HFFc6 (cell line): ENCODE results near the gene PARN. TPM values are rescaled to one million over a fixed set of nuclear protein-coding genes. Genes with fewer than 3 reads are reported as not detected.
A peak's percentile ranks its signal among the peaks of the same experiment; 100 is the strongest.
"Not testable (repeated sequence)": the region's sequence is repeated elsewhere in the genome, so short reads cannot be mapped to it uniquely, and the experiment has no call there.

Experiments used
- DNase-seq: peaks from one replicate; pipeline ENCODE4 v3.0.0-alpha.2; 2018
- H3K27ac Mint-ChIP-seq: 2 replicates; pipeline ENCODE4 v1.8.0; 2020; ENCODE audit warnings: mild to moderate bottlenecking, mixed read lengths
- H3K27me3 Mint-ChIP-seq: 2 replicates; pipeline ENCODE4 v1.8.0; 2021; ENCODE audit warnings: mild to moderate bottlenecking, moderate library complexity, mixed read lengths; ENCODE audit not compliant: insufficient read depth
- H3K36me3 Mint-ChIP-seq: 2 replicates; pipeline ENCODE4 v1.8.0; 2021; ENCODE audit warnings: low read depth, mixed read lengths
- H3K4me1 Mint-ChIP-seq: 2 replicates; pipeline ENCODE4 v1.8.0; 2020; ENCODE audit warnings: low read depth, mixed read lengths
- H3K4me3 Mint-ChIP-seq: 2 replicates; pipeline ENCODE4 v1.8.0; 2020; ENCODE audit warnings: mild to moderate bottlenecking, moderate library complexity, mixed read lengths
- H3K9me3 Mint-ChIP-seq: 2 replicates; pipeline ENCODE4 v1.8.0; 2020; ENCODE audit warnings: mild to moderate bottlenecking, mixed read lengths
- total RNA-seq, 6 experiments: library from RNA; stranded (reverse); fragmentation: NEBNext Ultra II Directional; extraction: Animal tissue kit (Norgen Biotek cat#: 25700); gene quantifications; 2 replicates in 1 of 6; 3 replicates in 5 of 6; pipeline ENCODE4 v1.2.3, GENCODE V29; 2021
- TF ChIP-seq, protein P1 (sequence below): fragments of 200-600 bp; sonication (generic); IDR thresholded peaks from 2 replicates; pipeline ENCODE4 v1.5.0; 2021; ENCODE audit warnings: antibody characterized with exemption, mild to moderate bottlenecking

The PARN gene
- total RNA-seq, 6 experiments from 2014 or later: 25.5 to 36.1 (median 30.4) TPM

DNA sequence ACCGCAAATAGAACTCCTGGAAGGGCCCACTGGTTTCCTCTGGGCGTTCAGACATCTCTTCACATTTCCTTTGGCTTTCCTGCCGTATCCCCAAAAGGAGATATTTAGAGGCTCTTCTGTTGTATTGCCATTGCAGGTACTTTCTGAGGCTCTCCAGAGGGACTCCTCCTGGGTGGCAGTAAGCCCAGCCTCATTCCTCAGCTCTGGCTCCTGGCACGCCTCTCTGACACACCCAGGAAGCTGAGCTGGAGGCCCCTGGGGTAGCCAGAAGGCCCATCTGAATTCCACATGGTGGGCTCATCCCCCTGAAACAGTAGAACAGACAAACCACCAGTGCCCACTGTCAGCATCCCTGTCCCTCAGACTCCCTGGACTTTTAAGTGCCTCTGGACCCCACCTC is 206.7 kb downstream of the PARN start:
- H3K4me1 Mint-ChIP-seq: peaks cover 29% of the 10 kb centered on the region
- no peaks in the 10 kb centered on the region; the same call in 1 of the 2 replicates for H3K27me3 Mint-ChIP-seq
- H3K9me3 Mint-ChIP-seq: no peaks in the 10 kb centered on the region
- TF ChIP-seq, protein P1, sequence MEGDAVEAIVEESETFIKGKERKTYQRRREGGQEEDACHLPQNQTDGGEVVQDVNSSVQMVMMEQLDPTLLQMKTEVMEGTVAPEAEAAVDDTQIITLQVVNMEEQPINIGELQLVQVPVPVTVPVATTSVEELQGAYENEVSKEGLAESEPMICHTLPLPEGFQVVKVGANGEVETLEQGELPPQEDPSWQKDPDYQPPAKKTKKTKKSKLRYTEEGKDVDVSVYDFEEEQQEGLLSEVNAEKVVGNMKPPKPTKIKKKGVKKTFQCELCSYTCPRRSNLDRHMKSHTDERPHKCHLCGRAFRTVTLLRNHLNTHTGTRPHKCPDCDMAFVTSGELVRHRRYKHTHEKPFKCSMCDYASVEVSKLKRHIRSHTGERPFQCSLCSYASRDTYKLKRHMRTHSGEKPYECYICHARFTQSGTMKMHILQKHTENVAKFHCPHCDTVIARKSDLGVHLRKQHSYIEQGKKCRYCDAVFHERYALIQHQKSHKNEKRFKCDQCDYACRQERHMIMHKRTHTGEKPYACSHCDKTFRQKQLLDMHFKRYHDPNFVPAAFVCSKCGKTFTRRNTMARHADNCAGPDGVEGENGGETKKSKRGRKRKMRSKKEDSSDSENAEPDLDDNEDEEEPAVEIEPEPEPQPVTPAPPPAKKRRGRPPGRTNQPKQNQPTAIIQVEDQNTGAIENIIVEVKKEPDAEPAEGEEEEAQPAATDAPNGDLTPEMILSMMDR: no peak
- no peak for DNase-seq
- no peak overlapping the region for H3K4me3 Mint-ChIP-seq
- peak overlapping the region; percentile 61 for H3K27ac Mint-ChIP-seq
- peaks cover 17% of the 10 kb centered on the region; the same call in 1 of the 2 replicates for H3K36me3 Mint-ChIP-seq

DNA sequence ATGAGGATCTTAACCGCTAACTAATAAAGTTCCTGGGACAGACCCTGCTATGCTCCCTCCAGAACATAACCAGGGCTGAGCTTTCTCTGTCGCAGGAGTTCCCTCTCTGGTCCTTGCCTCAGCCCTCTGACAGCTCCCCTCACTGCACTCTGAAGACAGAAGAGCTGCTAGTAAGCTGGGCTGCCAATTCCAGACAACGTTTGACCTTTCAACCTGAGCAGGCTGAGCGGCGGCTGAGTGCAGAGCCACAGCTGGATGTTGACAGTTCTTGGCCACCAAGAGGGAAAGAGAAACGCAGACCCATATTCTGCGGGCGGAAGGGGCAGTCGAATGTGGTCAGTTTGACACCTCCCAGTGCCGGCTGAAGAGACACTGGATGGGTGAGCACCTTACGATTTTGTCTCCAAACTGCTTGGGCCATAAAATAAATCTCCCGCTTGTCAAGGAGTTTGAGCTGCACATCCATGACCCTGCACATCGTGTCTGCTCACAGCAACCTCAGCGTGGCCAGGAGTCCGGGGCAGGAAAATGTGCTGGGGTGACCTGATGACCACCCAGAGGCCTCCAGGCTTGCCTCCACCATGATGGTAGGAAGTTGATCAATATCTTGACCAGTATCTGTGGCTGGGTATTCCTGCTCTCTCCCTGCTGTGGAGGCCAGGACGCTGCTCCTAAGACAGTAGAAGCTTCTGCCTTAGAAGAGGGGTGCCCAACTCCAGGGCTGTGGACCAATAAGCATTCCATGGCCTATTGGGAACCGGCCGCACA is 209.2 kb downstream of the PARN start:
- no peak for DNase-seq
- peaks cover 2% of the 10 kb centered on the region for H3K9me3 Mint-ChIP-seq
- H3K4me1 Mint-ChIP-seq: peaks cover 15% of the 10 kb centered on the region
- peaks cover 30% of the 10 kb centered on the region for H3K36me3 Mint-ChIP-seq
- no peaks in the 10 kb centered on the region; the same call in 1 of the 2 replicates for H3K27me3 Mint-ChIP-seq
- no peak overlapping the region for H3K4me3 Mint-ChIP-seq
- TF ChIP-seq, protein P1: no peak
- H3K27ac Mint-ChIP-seq: no peak overlapping the region

DNA sequence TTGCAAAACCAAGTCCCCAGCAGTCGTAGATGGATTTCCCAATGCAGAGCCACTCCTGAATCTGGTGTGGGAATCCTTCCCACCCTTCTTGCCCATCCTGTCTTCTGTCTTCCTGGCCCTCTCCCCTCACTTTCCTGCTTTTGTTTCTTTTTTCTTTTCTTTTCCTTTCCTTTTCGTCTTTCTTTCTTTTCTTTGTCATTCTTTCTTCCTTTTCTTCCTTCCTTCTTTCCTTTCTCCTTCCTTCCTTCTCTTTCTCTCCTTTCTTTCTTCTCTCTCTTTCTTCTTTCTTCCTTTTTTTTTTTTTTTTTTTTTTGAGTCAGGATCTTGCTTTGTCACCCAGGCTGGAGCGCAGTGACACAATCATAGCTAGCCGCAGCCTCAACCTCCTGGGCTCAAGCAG is 209.8 kb downstream of the PARN start:
- not testable (repeated sequence) for H3K27me3 Mint-ChIP-seq, H3K9me3 Mint-ChIP-seq, DNase-seq, H3K4me3 Mint-ChIP-seq, H3K27ac Mint-ChIP-seq
- H3K36me3 Mint-ChIP-seq: peaks cover 35% of the 10 kb centered on the region
- peaks cover 15% of the 10 kb centered on the region for H3K4me1 Mint-ChIP-seq

DNA sequence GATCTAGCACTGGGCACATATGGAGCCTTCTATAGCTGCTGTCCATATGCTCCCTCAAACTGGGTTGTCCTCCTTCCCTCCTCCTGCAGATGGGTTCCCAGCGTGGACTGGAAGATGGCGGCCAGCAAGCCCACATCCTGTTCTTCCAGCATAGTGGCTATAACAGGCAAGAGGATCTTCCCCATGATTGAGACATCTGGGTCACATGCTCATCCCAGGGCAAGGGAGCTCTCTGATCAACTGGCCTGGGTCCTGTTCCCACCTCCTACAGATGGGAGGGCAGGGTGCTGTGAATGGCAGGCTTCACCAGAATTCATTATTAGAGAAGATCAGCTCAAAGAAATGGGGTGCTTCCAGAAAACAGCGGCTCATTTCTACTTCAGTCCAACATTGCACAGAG is 210.2 kb downstream of the PARN start:
- Mint-ChIP-seq H3K36me3 (peaks cover 37% of the 10 kb centered on the region), H3K9me3 (peaks cover 10% of the 10 kb centered on the region), H3K4me3 (no peak overlapping the region), H3K27ac (no peak overlapping the region), H3K27me3 (no peaks in the 10 kb centered on the region; the same call in 1 of the 2 replicates), H3K4me1 (peaks cover 15% of the 10 kb centered on the region)
- TF ChIP-seq, protein P1: no peak
- DNase-seq: no peak

DNA sequence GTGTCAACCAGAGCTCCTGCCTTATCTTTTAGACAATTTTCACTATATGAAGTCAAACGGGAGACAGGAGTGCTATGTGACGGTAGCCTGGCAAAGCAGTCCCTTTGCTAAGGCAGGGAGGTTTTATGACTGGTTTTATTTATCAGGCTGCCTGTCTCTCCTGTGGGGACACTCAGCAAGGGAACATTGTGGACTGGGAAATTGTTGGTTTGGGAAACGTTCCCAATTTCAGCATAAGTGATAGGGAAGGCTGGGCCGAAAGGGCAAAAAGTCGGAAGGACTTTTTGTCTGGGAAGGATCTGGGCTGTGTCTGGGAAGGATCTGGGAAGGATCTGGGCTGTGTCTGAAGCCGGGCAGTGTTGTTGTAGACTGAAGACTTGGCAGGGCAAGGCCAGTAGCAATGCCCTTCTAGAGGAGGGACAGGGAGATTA is 211.2 kb downstream of the PARN start:
- TF ChIP-seq, protein P1: no peak
- H3K4me3 Mint-ChIP-seq: no peak overlapping the region
- peaks cover 10% of the 10 kb centered on the region for H3K9me3 Mint-ChIP-seq
- H3K36me3 Mint-ChIP-seq: peaks cover 33% of the 10 kb centered on the region
- no peak for DNase-seq
- no peaks in the 10 kb centered on the region; the same call in 1 of the 2 replicates for H3K27me3 Mint-ChIP-seq
- peaks cover 14% of the 10 kb centered on the region for H3K4me1 Mint-ChIP-seq
- H3K27ac Mint-ChIP-seq: no peak overlapping the region

DNA sequence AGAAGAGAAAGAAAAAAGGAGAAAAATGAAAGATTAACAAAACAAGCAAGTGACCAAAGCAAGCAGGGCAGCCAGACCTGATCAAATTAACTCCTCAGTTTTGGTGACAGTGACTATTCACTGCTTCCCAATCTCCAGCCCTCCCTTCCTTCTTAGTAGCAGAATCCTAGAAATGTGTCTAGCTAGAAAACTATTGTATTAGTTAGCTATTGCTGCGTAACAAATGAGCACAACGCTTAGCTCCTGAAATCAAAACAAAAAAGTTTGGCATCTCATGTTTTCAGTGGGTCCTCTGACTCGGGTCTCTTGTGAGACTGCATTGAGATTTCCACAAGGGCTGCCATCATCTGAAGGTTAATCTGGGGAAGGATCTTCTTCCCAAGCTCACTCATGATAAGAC is 213.9 kb downstream of the PARN start:
- peaks cover 20% of the 10 kb centered on the region for H3K36me3 Mint-ChIP-seq
- no peak overlapping the region for H3K27ac Mint-ChIP-seq
- DNase-seq: no peak
- no peaks in the 10 kb centered on the region for H3K27me3 Mint-ChIP-seq
- H3K4me3 Mint-ChIP-seq: no peak overlapping the region
- H3K4me1 Mint-ChIP-seq: no peaks in the 10 kb centered on the region
- H3K9me3 Mint-ChIP-seq: peaks cover 10% of the 10 kb centered on the region
- TF ChIP-seq, protein P1: no peak
